GM12892 (cell line): Measurements from ENCODE around the gene NCOA1.

Experiments
- POLR2A ChIP-seq: IDR thresholded peaks from 2 replicates; pipeline ENCODE4 v1.6.1; 2011; ENCODE audit warnings: low read depth, low read length, control low read depth
- POLR2AphosphoS5 ChIP-seq: IDR thresholded peaks from 2 replicates; pipeline ENCODE4 v1.6.1; 2011; ENCODE audit warnings: low read depth, low read length, control low read depth
- TAF1 ChIP-seq: IDR thresholded peaks from 2 replicates; pipeline ENCODE4 v1.6.1; 2011; ENCODE audit warnings: low read depth, mild to moderate bottlenecking, control low read depth, low read length, borderline replicate concordance

DNA sequence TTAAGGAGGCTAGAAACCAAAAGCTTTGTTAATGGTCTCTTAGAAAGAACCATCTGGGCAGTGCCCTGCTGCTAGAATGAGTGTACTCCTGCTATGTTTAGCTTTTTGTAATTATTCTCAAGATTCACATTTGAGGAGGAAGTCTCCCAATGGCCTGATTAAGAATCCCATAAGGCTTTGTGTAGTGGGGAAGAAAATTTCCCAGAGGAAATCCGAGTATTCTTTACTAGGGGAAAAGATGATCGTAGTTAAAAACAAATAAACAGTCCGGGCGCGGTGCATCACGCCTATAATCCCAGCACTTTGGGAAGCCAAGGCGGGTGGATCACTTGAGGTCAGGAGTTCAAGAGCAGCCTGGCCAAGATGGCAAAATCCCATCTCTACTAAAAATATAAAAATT lies 184.3 kb downstream of the NCOA1 start:
- no peak for TF ChIP-seq TAF1
- no peak for TF ChIP-seq POLR2A
- TF ChIP-seq POLR2AphosphoS5: no peak
